ENCODE results near the gene ERVK3-1.

The ERVK3-1 gene

DNA sequence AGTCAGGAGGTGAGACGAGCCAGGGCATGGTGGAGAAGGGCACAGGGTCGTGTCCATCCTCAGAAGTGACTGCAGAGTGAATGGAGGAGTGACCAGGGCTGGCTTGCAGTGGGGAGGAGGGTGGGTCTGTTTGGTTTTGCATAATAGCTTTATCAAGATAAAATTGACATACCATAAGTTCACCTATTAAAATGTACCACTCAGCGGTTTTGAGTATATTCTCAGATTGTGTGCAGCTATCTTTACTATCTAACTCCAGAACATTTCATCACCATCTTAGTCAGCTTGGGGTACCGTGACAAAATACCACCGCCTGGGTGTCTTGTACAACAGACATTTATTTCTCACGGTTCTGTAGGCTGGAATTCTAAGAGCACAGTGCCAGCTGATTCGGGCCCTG is 13.2 kb upstream of the ERVK3-1 start:
- Histone ChIP-seq H4K20me1 (ENCODE audit: low read depth, low read length) (no peaks in the 10 kb centered on the region), H3K4me2 (ENCODE audit: low read depth, low read length, poor library complexity, severe bottlenecking) (no peak overlapping the region), H3K27ac (ENCODE audit: low read depth, low read length) (no peak overlapping the region), H3K36me3 (ENCODE audit: low read length) (peaks cover 26% of the 10 kb centered on the region), H3K4me3 (ENCODE audit: insufficient read depth, low read length, poor library complexity, severe bottlenecking) (no peak overlapping the region), H3K9me2 (replicated peaks; ENCODE audit: insufficient read depth, low read length) (no peaks in the 10 kb centered on the region), H3K9ac (ENCODE audit: low read length) (no peak overlapping the region), H3K27me3 (ENCODE audit: low read length) (no peaks in the 10 kb centered on the region), H3K79me2 (ENCODE audit: insufficient read depth, low read length) (peaks cover 14% of the 10 kb centered on the region), H3F3A (ENCODE audit: insufficient read depth) (no peaks in the 10 kb centered on the region), H3K9me3 (ENCODE audit: insufficient read depth, low read length) (no peaks in the 10 kb centered on the region), H2AFZ (ENCODE audit: low read depth, low read length, severe bottlenecking) (no peak overlapping the region)
- TF ChIP-seq EZH2phosphoT487 (conservative IDR thresholded peaks at IDR 0.05; ENCODE audit: low read length): no peak
- TF ChIP-seq, protein P1, sequence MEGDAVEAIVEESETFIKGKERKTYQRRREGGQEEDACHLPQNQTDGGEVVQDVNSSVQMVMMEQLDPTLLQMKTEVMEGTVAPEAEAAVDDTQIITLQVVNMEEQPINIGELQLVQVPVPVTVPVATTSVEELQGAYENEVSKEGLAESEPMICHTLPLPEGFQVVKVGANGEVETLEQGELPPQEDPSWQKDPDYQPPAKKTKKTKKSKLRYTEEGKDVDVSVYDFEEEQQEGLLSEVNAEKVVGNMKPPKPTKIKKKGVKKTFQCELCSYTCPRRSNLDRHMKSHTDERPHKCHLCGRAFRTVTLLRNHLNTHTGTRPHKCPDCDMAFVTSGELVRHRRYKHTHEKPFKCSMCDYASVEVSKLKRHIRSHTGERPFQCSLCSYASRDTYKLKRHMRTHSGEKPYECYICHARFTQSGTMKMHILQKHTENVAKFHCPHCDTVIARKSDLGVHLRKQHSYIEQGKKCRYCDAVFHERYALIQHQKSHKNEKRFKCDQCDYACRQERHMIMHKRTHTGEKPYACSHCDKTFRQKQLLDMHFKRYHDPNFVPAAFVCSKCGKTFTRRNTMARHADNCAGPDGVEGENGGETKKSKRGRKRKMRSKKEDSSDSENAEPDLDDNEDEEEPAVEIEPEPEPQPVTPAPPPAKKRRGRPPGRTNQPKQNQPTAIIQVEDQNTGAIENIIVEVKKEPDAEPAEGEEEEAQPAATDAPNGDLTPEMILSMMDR (IDR thresholded peaks at IDR 0.05; ENCODE audit: insufficient read depth, low read length, poor library complexity, severe bottlenecking): no peak

DNA sequence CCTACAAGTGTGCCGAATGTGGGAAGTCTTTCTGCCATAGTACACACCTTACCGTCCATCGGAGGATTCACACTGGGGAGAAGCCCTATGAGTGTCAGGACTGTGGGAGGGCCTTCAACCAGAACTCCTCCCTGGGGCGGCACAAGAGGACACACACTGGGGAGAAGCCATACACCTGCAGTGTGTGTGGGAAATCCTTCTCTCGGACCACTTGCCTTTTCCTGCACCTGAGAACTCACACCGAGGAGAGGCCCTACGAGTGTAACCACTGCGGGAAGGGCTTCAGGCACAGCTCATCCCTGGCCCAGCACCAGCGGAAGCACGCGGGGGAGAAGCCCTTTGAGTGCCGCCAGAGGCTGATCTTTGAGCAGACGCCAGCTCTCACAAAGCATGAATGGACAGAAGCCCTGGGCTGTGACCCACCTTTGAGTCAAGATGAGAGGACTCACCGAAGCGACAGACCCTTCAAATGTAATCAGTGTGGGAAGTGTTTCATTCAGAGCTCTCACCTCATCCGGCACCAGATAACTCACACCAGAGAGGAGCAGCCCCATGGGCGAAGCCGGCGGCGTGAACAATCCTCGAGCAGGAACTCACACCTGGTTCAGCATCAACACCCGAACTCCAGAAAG is 10.3 kb upstream of the ERVK3-1 start:
- Histone ChIP-seq H2AFZ (ENCODE audit: low read depth, low read length, severe bottlenecking) (no peak overlapping the region), H4K20me1 (ENCODE audit: low read depth, low read length) (no peaks in the 10 kb centered on the region), H3K36me3 (ENCODE audit: low read length) (peaks cover 26% of the 10 kb centered on the region), H3K4me2 (ENCODE audit: low read depth, low read length, poor library complexity, severe bottlenecking) (no peak overlapping the region), H3K79me2 (ENCODE audit: insufficient read depth, low read length) (peaks cover 30% of the 10 kb centered on the region), H3K27ac (ENCODE audit: low read depth, low read length) (no peak overlapping the region), H3K9me3 (ENCODE audit: insufficient read depth, low read length) (no peaks in the 10 kb centered on the region), H3F3A (ENCODE audit: insufficient read depth) (no peaks in the 10 kb centered on the region), H3K9ac (ENCODE audit: low read length) (no peak overlapping the region), H3K4me3 (ENCODE audit: insufficient read depth, low read length, poor library complexity, severe bottlenecking) (no peak overlapping the region), H3K27me3 (ENCODE audit: low read length) (no peaks in the 10 kb centered on the region), H3K9me2 (replicated peaks; ENCODE audit: insufficient read depth, low read length) (no peaks in the 10 kb centered on the region)
- TF ChIP-seq, protein P1 (IDR thresholded peaks at IDR 0.05; ENCODE audit: insufficient read depth, low read length, poor library complexity, severe bottlenecking): no peak
- no peak for TF ChIP-seq EZH2phosphoT487 (conservative IDR thresholded peaks at IDR 0.05; ENCODE audit: low read length)

DNA sequence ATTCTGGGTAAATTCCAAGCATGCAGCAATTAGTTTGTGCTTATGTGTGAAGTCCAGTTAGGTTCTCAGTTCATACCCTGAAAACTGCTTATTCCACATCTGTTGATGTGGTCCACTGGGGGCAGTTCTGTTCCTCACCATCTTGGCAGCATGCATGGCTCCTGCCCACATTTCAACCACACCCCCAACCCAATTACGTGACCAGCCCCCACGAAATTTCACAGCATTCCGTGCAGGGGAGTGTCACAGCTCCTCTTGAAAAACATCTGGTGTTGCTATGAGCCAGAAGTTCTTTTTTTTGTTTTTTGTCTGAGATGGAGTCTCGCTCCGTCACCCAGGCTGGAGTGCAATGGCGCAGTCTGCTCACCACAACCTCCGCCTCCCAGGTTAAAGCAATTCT is 9.1 kb upstream of the ERVK3-1 start:
- no peaks in the 10 kb centered on the region for H3K9me2 ChIP-seq (replicated peaks; ENCODE audit: insufficient read depth, low read length)
- no peak overlapping the region for H2AFZ ChIP-seq (ENCODE audit: low read depth, low read length, severe bottlenecking)
- H3K9ac ChIP-seq (ENCODE audit: low read length): no peak overlapping the region
- H3K4me2 ChIP-seq (ENCODE audit: low read depth, low read length, poor library complexity, severe bottlenecking): no peak overlapping the region
- H3K9me3 ChIP-seq (ENCODE audit: insufficient read depth, low read length): no peaks in the 10 kb centered on the region
- TF ChIP-seq, protein P1 (IDR thresholded peaks at IDR 0.05; ENCODE audit: insufficient read depth, low read length, poor library complexity, severe bottlenecking): no peak
- TF ChIP-seq EZH2phosphoT487 (conservative IDR thresholded peaks at IDR 0.05; ENCODE audit: low read length): no peak
- H3K4me3 ChIP-seq (ENCODE audit: insufficient read depth, low read length, poor library complexity, severe bottlenecking): no peak overlapping the region
- H3K27me3 ChIP-seq (ENCODE audit: low read length): no peaks in the 10 kb centered on the region
- peaks cover 30% of the 10 kb centered on the region for H3K79me2 ChIP-seq (ENCODE audit: insufficient read depth, low read length)
- no peaks in the 10 kb centered on the region for H4K20me1 ChIP-seq (ENCODE audit: low read depth, low read length)
- H3K27ac ChIP-seq (ENCODE audit: low read depth, low read length): no peak overlapping the region
- no peaks in the 10 kb centered on the region for H3F3A ChIP-seq (ENCODE audit: insufficient read depth)
- H3K36me3 ChIP-seq (ENCODE audit: low read length): peaks cover 26% of the 10 kb centered on the region

Measured in SU-DHL-6 (cell line).